Vagina (tissue), 2 donors: Measurements from ENCODE around the gene SLC16A11.

Experiments used
- CTCF ChIP-seq, 3 experiments: fragments of 450-650 bp in 2 of 3; fragments of 200-600 bp in 1 of 3; sonication (generic) in 1 of 3; IDR thresholded peaks; one replicate each; pipeline ENCODE4 v1.5.1; 2017 to 2019; ENCODE audit warnings: antibody characterized with exemption in 3 of 3, mild to moderate bottlenecking in 2 of 3, moderate library complexity in 2 of 3
- POLR2A ChIP-seq, 2 donors: fragments of 450-650 bp; IDR thresholded peaks; one replicate each; pipeline ENCODE4 v1.6.1; 2017; ENCODE audit warnings: antibody characterized with exemption in 2 of 2, mild to moderate bottlenecking in 2 of 2, moderate library complexity in 2 of 2
- POLR2AphosphoS5 ChIP-seq, 2 donors: sonication (generic); formaldehyde crosslinking; IDR thresholded peaks; one replicate each; pipeline ENCODE4 v1.9.0; 2017; ENCODE audit warnings: antibody characterized with exemption in 2 of 2, mild to moderate bottlenecking in 2 of 2, low read depth in 1 of 2; ENCODE audit not compliant: insufficient read depth in 1 of 2

- TF ChIP-seq CTCF (IDR thresholded peaks at IDR 0.05) (no peak), POLR2A (IDR thresholded peaks at IDR 0.05) (no peak), POLR2AphosphoS5 (IDR thresholded peaks at IDR 0.05; ENCODE audit: insufficient read depth in 1 of 2, low read depth in 1 of 2) (no peak)
Measured at GRCh38 chr17:7077911-7078546, 34.1 kb upstream of the SLC16A11 start.
